BJ (cell line): Measurements from ENCODE around the gene IGSF1. TPM values are rescaled to one million over a fixed set of nuclear protein-coding genes. Genes with fewer than 3 reads are reported as not detected.
"Not testable (repeated sequence)": the region's sequence is repeated elsewhere in the genome, so short reads cannot be mapped to it uniquely, and the experiment has no call there.

ENCODE experiments used
- CTCF ChIA-PET: fragments of 350-600 bp; formaldehyde crosslinking; extraction: SDS; loops from one replicate; lab custom pipeline; 2021; ENCODE audit warnings: antibody characterized with exemption, inconsistent platforms; lab: Yijun Ruan, JAX
- POLR2A ChIA-PET: fragments of 300-600 bp; sonication (Branson Sonifier 250); formaldehyde crosslinking; extraction: SDS; loops from one replicate; lab custom pipeline; 2021; ENCODE audit warnings: antibody characterized with exemption; lab: Charles Lee
- DNase-seq: peaks from one replicate; pipeline ENCODE4 v3.0.0-alpha.2; 2011; ENCODE audit warnings: low read depth
- H3K27me3 ChIP-seq: 2 replicates; pipeline ENCODE4 v1.6.0; 2011; ENCODE audit warnings: low read length; ENCODE audit not compliant: control insufficient read depth, insufficient read depth
- H3K36me3 ChIP-seq: 2 replicates; pipeline ENCODE4 v1.5.1; 2011; ENCODE audit warnings: low read length; ENCODE audit not compliant: control insufficient read depth, insufficient read depth
- H3K4me3 ChIP-seq: 2 replicates; pipeline ENCODE4 v1.5.1; 2011; ENCODE audit warnings: low read depth, mild to moderate bottlenecking, control low read depth, low read length
- polyA plus RNA-seq: library from polyadenylated mRNA; depleted of rRNA; stranded (reverse); fragments of >200 nt; gene quantifications from 2 replicates; pipeline ENCODE4 v1.2.3, GENCODE V29; 2011
- TF ChIP-seq, protein P1 (sequence below): IDR thresholded peaks from 2 replicates; pipeline ENCODE4 v1.5.1; 2011; ENCODE audit warnings: low read depth, mild to moderate bottlenecking, control low read depth, inconsistent platforms, low read length, moderate library complexity; ENCODE audit not compliant: insufficient read depth

IGSF1 gene
- polyA plus RNA-seq, 1 experiment, result not detected

DNA sequence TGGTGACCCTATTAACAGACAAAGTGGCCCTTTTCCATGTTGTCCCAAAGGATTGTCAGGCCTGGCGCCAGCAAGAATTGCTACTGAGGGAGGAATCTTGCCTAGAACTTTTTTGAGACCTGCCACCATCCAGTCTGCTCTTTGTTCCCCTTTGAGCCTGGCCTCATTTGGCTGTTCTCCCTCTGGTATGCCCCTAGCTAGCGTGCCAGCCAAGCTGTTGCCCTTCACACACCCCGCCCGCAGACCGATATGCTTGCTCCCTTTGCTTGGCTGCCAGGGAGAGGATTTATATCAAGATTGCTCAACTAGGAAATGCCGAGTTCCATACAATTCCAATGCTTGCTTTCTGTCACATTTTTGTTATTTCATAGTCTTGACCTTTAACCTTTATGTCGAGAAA lies 24.4 kb downstream of the IGSF1 start:
- TF ChIP-seq, protein P1, sequence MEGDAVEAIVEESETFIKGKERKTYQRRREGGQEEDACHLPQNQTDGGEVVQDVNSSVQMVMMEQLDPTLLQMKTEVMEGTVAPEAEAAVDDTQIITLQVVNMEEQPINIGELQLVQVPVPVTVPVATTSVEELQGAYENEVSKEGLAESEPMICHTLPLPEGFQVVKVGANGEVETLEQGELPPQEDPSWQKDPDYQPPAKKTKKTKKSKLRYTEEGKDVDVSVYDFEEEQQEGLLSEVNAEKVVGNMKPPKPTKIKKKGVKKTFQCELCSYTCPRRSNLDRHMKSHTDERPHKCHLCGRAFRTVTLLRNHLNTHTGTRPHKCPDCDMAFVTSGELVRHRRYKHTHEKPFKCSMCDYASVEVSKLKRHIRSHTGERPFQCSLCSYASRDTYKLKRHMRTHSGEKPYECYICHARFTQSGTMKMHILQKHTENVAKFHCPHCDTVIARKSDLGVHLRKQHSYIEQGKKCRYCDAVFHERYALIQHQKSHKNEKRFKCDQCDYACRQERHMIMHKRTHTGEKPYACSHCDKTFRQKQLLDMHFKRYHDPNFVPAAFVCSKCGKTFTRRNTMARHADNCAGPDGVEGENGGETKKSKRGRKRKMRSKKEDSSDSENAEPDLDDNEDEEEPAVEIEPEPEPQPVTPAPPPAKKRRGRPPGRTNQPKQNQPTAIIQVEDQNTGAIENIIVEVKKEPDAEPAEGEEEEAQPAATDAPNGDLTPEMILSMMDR, result no peak
- no peak for DNase-seq
- Histone ChIP-seq H3K4me3 (no peak overlapping the region), H3K36me3 (no peaks in the 10 kb centered on the region), H3K27me3 (no peaks in the 10 kb centered on the region)
- CTCF ChIA-PET, result no interaction called here
- POLR2A ChIA-PET, result no interaction called here

DNA sequence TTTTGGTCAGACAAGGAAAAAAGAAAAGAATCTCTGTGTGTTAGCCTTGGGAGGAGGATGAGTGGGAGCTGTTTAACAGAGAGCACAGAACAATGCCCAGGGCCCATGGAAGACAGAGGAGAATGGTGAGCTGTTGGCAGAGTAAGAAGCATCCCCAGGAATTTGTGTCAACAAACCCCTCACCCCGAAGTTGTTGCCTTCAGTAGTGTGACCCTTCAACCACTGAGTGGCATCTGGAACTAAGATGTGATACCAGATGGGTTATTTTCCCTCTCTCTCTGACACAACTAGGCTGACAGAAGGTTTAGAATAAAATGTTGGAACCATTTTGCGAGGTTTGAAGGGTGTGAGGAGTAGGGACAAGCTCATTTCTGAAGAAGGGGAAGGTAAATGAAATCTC lies 25.1 kb downstream of the IGSF1 start:
- TF ChIP-seq, protein P1, result no peak
- POLR2A ChIA-PET, result no interaction called here
- H3K27me3 ChIP-seq, result no peaks in the 10 kb centered on the region
- H3K4me3 ChIP-seq, result no peak overlapping the region
- H3K36me3 ChIP-seq, result no peaks in the 10 kb centered on the region
- no peak for DNase-seq
- CTCF ChIA-PET, result no interaction called here

DNA sequence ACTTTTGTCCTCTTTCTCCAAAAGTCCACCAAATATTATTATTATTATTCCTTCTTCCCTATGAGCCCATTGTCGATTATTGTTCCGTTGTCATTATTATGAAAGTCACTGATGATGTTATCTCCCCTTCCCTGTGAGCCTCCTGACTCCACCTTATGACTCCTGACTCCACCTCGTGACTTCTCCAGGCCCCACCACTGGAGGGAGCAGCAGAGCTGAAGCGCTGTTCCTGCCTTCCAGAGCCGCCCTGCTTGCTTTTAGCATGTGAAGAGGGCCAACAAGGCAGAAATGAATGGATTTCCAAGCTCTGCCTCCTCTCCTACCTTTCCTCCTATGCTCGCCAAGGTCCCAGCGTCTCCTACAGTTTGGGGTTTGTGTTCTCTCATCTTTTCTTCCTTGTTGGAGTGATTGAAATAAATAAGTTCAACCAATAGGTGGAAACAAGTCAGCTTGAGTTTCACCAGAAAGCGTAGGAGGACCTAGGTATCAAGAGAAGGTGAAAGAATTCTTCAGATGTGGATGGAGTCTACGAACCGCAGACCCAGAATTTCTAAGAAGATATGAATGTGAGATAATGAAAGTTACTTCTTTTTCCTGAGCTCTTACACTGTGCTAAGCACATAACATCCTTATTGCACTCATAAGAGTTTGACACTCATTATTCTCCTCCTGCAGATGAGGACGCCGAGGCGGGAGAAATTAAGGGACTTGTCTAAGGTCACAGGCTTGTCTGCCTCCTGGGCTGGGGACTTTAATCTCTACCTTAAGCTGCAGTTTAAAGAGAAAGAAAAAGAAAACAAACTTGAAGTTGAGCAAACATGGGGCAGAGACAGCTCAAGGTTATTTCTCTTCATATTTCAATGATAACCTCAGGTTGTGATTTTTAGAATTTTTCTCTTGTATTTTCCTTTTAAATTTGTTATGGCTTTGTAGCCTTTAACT lies 26.1 kb downstream of the IGSF1 start:
- DNase-seq, result no peak
- no peaks in the 10 kb centered on the region for H3K27me3 ChIP-seq
- no peaks in the 10 kb centered on the region for H3K36me3 ChIP-seq
- no peak overlapping the region for H3K4me3 ChIP-seq
- ChIA-PET POLR2A (no interaction called here), CTCF (no interaction called here)
- TF ChIP-seq, protein P1, result no peak

DNA sequence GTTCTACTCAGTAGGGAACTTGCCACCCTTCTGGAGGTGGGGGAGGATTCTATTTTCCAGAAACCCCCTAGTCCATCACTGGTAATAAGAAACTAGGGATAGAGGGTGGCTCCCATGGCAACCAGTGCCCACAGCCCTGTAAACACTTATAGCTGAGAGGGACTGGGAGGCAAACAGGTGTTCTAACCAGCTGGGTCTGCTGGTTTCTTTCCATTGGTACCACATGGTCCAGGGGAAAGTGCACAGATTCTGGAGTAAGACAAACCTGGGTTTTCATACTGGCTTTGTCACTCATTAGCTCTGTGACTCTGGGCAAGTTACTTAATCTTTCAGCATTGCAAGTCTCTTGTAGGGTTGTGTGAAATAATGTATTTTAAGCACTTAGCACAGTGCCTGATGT lies 26.9 kb downstream of the IGSF1 start:
- Histone ChIP-seq H3K27me3 (no peaks in the 10 kb centered on the region), H3K4me3 (no peak overlapping the region), H3K36me3 (no peaks in the 10 kb centered on the region)
- DNase-seq, result no peak
- TF ChIP-seq, protein P1, result no peak
- CTCF ChIA-PET, result no interaction called here
- POLR2A ChIA-PET, result no interaction called here

DNA sequence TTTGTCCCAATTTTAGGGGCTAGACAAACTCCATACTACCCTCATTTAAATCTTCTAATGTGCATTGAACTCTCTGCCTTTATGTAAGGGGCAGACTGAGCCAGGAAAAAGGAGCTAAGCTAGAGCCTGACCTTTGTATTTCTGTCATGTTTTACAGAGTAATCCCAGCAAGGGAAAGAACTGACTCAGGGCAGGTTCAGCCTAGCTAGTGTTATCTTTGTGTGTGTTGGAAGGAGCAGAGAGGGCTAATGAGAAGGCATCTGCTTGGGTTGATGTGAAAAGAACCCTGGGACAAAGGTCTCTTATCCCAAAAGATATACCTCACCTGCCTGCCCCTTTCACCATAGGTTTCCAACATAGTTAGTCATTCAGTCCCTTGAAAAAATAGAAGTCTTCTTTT lies 31.7 kb downstream of the IGSF1 start:
- ChIA-PET POLR2A (no interaction called here), CTCF (no interaction called here)
- Histone ChIP-seq H3K36me3 (no peaks in the 10 kb centered on the region), H3K27me3 (no peaks in the 10 kb centered on the region), H3K4me3 (no peak overlapping the region)
- TF ChIP-seq, protein P1, result no peak
- DNase-seq, result no peak

DNA sequence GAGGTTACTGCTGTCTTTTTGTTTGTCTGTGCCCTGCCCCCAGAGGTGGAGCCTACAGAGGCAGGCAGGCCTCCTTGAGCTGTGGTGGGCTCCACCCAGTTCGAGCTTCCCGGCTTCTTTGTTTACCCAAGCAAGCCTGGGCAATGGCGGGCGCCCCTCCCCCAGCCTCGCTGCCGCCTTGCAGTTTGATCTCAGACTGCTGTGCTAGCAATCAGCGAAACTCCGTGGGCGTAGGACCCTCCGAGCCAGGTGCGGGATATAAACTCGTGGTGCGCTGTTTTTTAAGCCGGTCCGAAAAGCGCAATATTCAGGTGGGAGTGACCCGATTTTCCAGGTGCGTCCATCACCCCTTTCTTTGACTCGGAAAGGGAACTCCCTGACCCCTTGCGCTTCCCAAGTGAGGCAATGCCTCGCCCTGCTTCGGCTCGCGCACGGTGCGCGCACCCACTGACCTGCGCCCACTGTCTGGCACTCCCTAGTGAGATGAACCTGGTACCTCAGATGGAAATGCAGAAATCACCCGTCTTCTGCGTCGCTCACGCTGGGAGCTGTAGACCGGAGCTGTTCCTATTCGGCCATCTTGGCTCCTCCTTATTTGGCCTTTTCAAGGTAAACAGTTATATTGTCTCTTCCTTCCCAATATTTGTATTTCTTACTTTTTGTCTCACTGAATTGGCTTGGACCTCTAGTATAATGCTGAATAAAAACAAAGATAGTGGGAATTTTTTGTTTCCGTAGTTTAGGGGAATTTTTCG lies 37.9 kb downstream of the IGSF1 start:
- CTCF ChIA-PET, DNase-seq, H3K4me3 ChIP-seq, POLR2A ChIA-PET, H3K36me3 ChIP-seq, H3K27me3 ChIP-seq: not testable (repeated sequence)
